Stimulated activated effector memory CD8-positive, alpha-beta T cell treated with anti-CD3 and anti-CD28 coated beads, Interleukin-12 subunit alpha, Interleukin-12 subunit beta, amount 100 ng/mL, for 72 hours (primary cell): ENCODE results near the gene ACSL1.
"Not testable (repeated sequence)": the region's sequence is repeated elsewhere in the genome, so short reads cannot be mapped to it uniquely, and the experiment has no call there.

Experiments used
- ATAC-seq: fragments of 150-1000 bp; cut with Tn5 transposase; 2 replicates; pipeline ENCODE4 v1.10.0; 2021
- DNase-seq, 2 donors: peaks; one replicate each; pipeline ENCODE4 v3.0.0; 2021 to 2022; ENCODE audit warnings: low spot score in 2 of 2
- H3K27ac Mint-ChIP-seq: one replicate; pipeline ENCODE4 v1.8.0; 2022; ENCODE audit warnings: mild to moderate bottlenecking, mixed read lengths
- H3K36me3 Mint-ChIP-seq: one replicate; pipeline ENCODE4 v1.8.0; 2022; ENCODE audit warnings: mild to moderate bottlenecking, mixed read lengths
- H3K4me1 Mint-ChIP-seq: one replicate; pipeline ENCODE4 v1.8.0; 2022; ENCODE audit warnings: mixed read lengths
- H3K4me3 Mint-ChIP-seq: one replicate; pipeline ENCODE4 v1.8.0; 2022; ENCODE audit warnings: mild to moderate bottlenecking, mixed read lengths
- H3K9me3 Mint-ChIP-seq: one replicate; pipeline ENCODE4 v1.8.0; 2022; ENCODE audit warnings: mixed read lengths

The ACSL1 gene

GRCh38 chr4:184747034-184747830, 78.5 kb downstream of the ACSL1 start:
- no peak overlapping the region for H3K27ac Mint-ChIP-seq
- DNase-seq (no peak), ATAC-seq (no peak)

GRCh38 chr4:184745831-184746795, 79.7 kb downstream of the ACSL1 start:
- ATAC-seq (peak; percentile 77), DNase-seq (peak; percentile 36 to 78)
- Mint-ChIP-seq H3K9me3 (no peaks in the 10 kb centered on the region), H3K27ac (no peak overlapping the region), H3K36me3 (no peaks in the 10 kb centered on the region), H3K4me1 (no peaks in the 10 kb centered on the region), H3K4me3 (no peak overlapping the region)

More at GRCh38 chr4:184747034-184747830, 78.5 kb downstream of the ACSL1 start:
- H3K9me3 Mint-ChIP-seq = no peaks in the 10 kb centered on the region
- no peaks in the 10 kb centered on the region for H3K36me3 Mint-ChIP-seq
- no peak overlapping the region for H3K4me3 Mint-ChIP-seq
- no peaks in the 10 kb centered on the region for H3K4me1 Mint-ChIP-seq

GRCh38 chr4:184744236-184744635, 81.5 kb downstream of the ACSL1 start:
- H3K36me3 Mint-ChIP-seq = no peaks in the 10 kb centered on the region
- no peak overlapping the region for H3K27ac Mint-ChIP-seq
- H3K9me3 Mint-ChIP-seq = no peaks in the 10 kb centered on the region
- DNase-seq (no peak), ATAC-seq (no peak)
- H3K4me1 Mint-ChIP-seq = peaks cover 7% of the 10 kb centered on the region
- H3K4me3 Mint-ChIP-seq = no peak overlapping the region

GRCh38 chr4:184743650-184744049, 82.1 kb downstream of the ACSL1 start:
- no peak for ATAC-seq
- H3K36me3 Mint-ChIP-seq = no peaks in the 10 kb centered on the region
- no peaks in the 10 kb centered on the region for H3K9me3 Mint-ChIP-seq
- DNase-seq = no peak
- peak overlapping the region; percentile 34 for H3K27ac Mint-ChIP-seq
- H3K4me3 Mint-ChIP-seq = no peak overlapping the region
- peaks cover 7% of the 10 kb centered on the region for H3K4me1 Mint-ChIP-seq

- H3K9me3 Mint-ChIP-seq, DNase-seq, H3K4me1 Mint-ChIP-seq, ATAC-seq, H3K36me3 Mint-ChIP-seq, H3K4me3 Mint-ChIP-seq, H3K27ac Mint-ChIP-seq: not testable (repeated sequence)
These were observed 84.1 kb downstream of the ACSL1 start for GRCh38 chr4:184741651-184742050.

- no peaks in the 10 kb centered on the region for H3K36me3 Mint-ChIP-seq
- no peak for DNase-seq
- H3K9me3 Mint-ChIP-seq = no peaks in the 10 kb centered on the region
- peaks cover 7% of the 10 kb centered on the region for H3K4me1 Mint-ChIP-seq
- H3K4me3 Mint-ChIP-seq = no peak overlapping the region
- H3K27ac Mint-ChIP-seq = no peak overlapping the region
- ATAC-seq = no peak
These were observed 84.8 kb downstream of the ACSL1 start for GRCh38 chr4:184740980-184741391.

- not testable (repeated sequence) for H3K4me3 Mint-ChIP-seq, H3K9me3 Mint-ChIP-seq, H3K36me3 Mint-ChIP-seq, H3K27ac Mint-ChIP-seq, ATAC-seq, DNase-seq, H3K4me1 Mint-ChIP-seq
These were observed 86.2 kb downstream of the ACSL1 start for GRCh38 chr4:184739575-184739974.

- peaks cover 17% of the 10 kb centered on the region for H3K4me1 Mint-ChIP-seq
- H3K9me3 Mint-ChIP-seq = no peaks in the 10 kb centered on the region
- ATAC-seq = no peak
- no peak for DNase-seq
- H3K27ac Mint-ChIP-seq = peak overlapping the region; percentile 90
- H3K36me3 Mint-ChIP-seq = peaks cover 43% of the 10 kb centered on the region
- peak overlapping the region; percentile 94 for H3K4me3 Mint-ChIP-seq
These were observed 91.0 kb downstream of the ACSL1 start for GRCh38 chr4:184734758-184735157.

GRCh38 chr4:184733654-184734524, 91.9 kb downstream of the ACSL1 start, which contains the start of gene CENPU:
CENPU (minus strand) TSS chr4:184734096; CDS start chr4:184734062, 34 bp downstream.
- peak within 1 kb of the TSS; percentile 94 for H3K4me3 Mint-ChIP-seq
- ATAC-seq = peak; percentile 95
- H3K4me1 Mint-ChIP-seq = peaks cover 13% of the 10 kb centered on the region
- H3K36me3 Mint-ChIP-seq = peaks cover 52% of the 10 kb centered on the region
- no peaks in the 10 kb centered on the region for H3K9me3 Mint-ChIP-seq
- peak; percentile 89 to 98 for DNase-seq
- H3K27ac Mint-ChIP-seq = peak within 1 kb of the TSS; percentile 90

- H3K27ac Mint-ChIP-seq = peak overlapping the region; percentile 76
- no peaks in the 10 kb centered on the region for H3K9me3 Mint-ChIP-seq
- ATAC-seq (no peak), DNase-seq (no peak)
- H3K4me3 Mint-ChIP-seq = peak overlapping the region; percentile 94
- peaks cover 18% of the 10 kb centered on the region for H3K4me1 Mint-ChIP-seq
- peaks cover 70% of the 10 kb centered on the region for H3K36me3 Mint-ChIP-seq
These were observed 93.6 kb downstream of the ACSL1 start for GRCh38 chr4:184732126-184732525.

GRCh38 chr4:184731056-184731455, 94.7 kb downstream of the ACSL1 start:
- DNase-seq = no peak
- no peak for ATAC-seq
- Mint-ChIP-seq H3K4me1 (peaks cover 22% of the 10 kb centered on the region), H3K27ac (no peak overlapping the region), H3K36me3 (peaks cover 80% of the 10 kb centered on the region), H3K9me3 (no peaks in the 10 kb centered on the region), H3K4me3 (no peak overlapping the region)

- peaks cover 89% of the 10 kb centered on the region for H3K36me3 Mint-ChIP-seq
- no peaks in the 10 kb centered on the region for H3K9me3 Mint-ChIP-seq
- H3K4me1 Mint-ChIP-seq = peaks cover 25% of the 10 kb centered on the region
- no peak overlapping the region for H3K4me3 Mint-ChIP-seq
- no peak overlapping the region for H3K27ac Mint-ChIP-seq
- no peak for ATAC-seq
- DNase-seq = no peak
These were observed 95.8 kb downstream of the ACSL1 start for GRCh38 chr4:184729946-184730345.

GRCh38 chr4:184728858-184729257, 96.9 kb downstream of the ACSL1 start:
- no peak for DNase-seq
- no peak for ATAC-seq
- Mint-ChIP-seq H3K9me3 (no peaks in the 10 kb centered on the region), H3K27ac (no peak overlapping the region), H3K36me3 (peaks cover 93% of the 10 kb centered on the region), H3K4me1 (peaks cover 25% of the 10 kb centered on the region), H3K4me3 (no peak overlapping the region)

- no peak overlapping the region for H3K4me3 Mint-ChIP-seq
- H3K9me3 Mint-ChIP-seq = no peaks in the 10 kb centered on the region
- peaks cover 93% of the 10 kb centered on the region for H3K36me3 Mint-ChIP-seq
- peaks cover 23% of the 10 kb centered on the region for H3K4me1 Mint-ChIP-seq
- DNase-seq (no peak), ATAC-seq (no peak)
- H3K27ac Mint-ChIP-seq = no peak overlapping the region
These were observed 98.3 kb downstream of the ACSL1 start for GRCh38 chr4:184727430-184727829.

GRCh38 chr4:184722798-184723197, 103.0 kb downstream of the ACSL1 start:
- Mint-ChIP-seq H3K36me3 (peaks cover 94% of the 10 kb centered on the region), H3K9me3 (peaks cover 13% of the 10 kb centered on the region), H3K27ac (no peak overlapping the region), H3K4me1 (peaks cover 21% of the 10 kb centered on the region), H3K4me3 (no peak overlapping the region)
- DNase-seq (no peak), ATAC-seq (peak; percentile 51)
